Liver (tissue), 9 donors: ENCODE measurements around the gene ZFYVE28. TPM values are rescaled to one million over a fixed set of nuclear protein-coding genes. Genes with fewer than 3 reads are reported as not detected.

Source experiments
- DNase-seq: peaks from one replicate; pipeline ENCODE4 v3.0.0-alpha.2; 2017; ENCODE audit warnings: low spot score
- H3K27ac ChIP-seq, 2 donors: one replicate each; pipeline ENCODE4 v1.7.0; 2013; ENCODE audit warnings: inconsistent platforms in 2 of 2, low read length in 2 of 2, control low read depth in 1 of 2, low read depth in 1 of 2, mild to moderate bottlenecking in 1 of 2
- H3K27me3 ChIP-seq, 4 donors: one replicate each; pipeline versions ENCODE4 v1.6.1 to v1.7.0; 2013; ENCODE audit warnings: low read length in 3 of 4, inconsistent platforms in 1 of 4, mild to moderate bottlenecking in 1 of 4, moderate library complexity in 1 of 4; ENCODE audit not compliant: control insufficient read depth in 4 of 4, insufficient read depth in 4 of 4
- H3K36me3 ChIP-seq, 4 donors: one replicate each; pipeline versions ENCODE4 v1.6.1 to v1.7.0; 2013; ENCODE audit warnings: low read length in 3 of 4, mild to moderate bottlenecking in 3 of 4, low read depth in 1 of 4, moderate library complexity in 1 of 4; ENCODE audit not compliant: control insufficient read depth in 4 of 4, insufficient read depth in 3 of 4
- H3K4me1 ChIP-seq, 4 donors: one replicate each; pipeline versions ENCODE4 v1.6.1 to v1.7.0; 2013; ENCODE audit warnings: low read length in 3 of 4, mild to moderate bottlenecking in 3 of 4, moderate library complexity in 1 of 4; ENCODE audit not compliant: control insufficient read depth in 4 of 4, insufficient read depth in 4 of 4
- H3K4me3 ChIP-seq, 3 donors: one replicate each; pipeline versions ENCODE4 v1.6.1 to v1.7.0; 2013; ENCODE audit warnings: low read length in 3 of 3, control low read depth in 1 of 3, low read depth in 1 of 3, mild to moderate bottlenecking in 1 of 3
- H3K9ac ChIP-seq, 2 donors: one replicate each; pipeline ENCODE4 v1.7.0; 2013; ENCODE audit warnings: low read length in 2 of 2, mild to moderate bottlenecking in 2 of 2, moderate library complexity in 2 of 2, control low read depth in 1 of 2, low read depth in 1 of 2
- H3K9me3 ChIP-seq, 4 donors: one replicate each; pipeline versions ENCODE4 v1.6.1 to v1.7.0; 2013; ENCODE audit warnings: low read length in 3 of 4; ENCODE audit not compliant: control insufficient read depth in 4 of 4
- ATF3 ChIP-seq: IDR thresholded peaks from 2 replicates; pipeline ENCODE4 v1.6.1; 2016; ENCODE audit warnings: antibody characterized with exemption
- EGR1 ChIP-seq, 2 donors: IDR thresholded peaks; 2 replicates each; pipeline ENCODE4 v1.6.1; 2016 to 2018; ENCODE audit warnings: antibody characterized with exemption in 2 of 2, low read depth in 2 of 2
- FOXA1 ChIP-seq: IDR thresholded peaks from 2 replicates; pipeline ENCODE4 v1.6.1; 2016; ENCODE audit warnings: antibody characterized with exemption
- HNF4A ChIP-seq, 2 donors: conservative IDR thresholded peaks; 2 replicates each; pipeline ENCODE4 v1.6.1; 2016; ENCODE audit warnings: antibody characterized with exemption in 2 of 2, mild to moderate bottlenecking in 2 of 2
- HNF4G ChIP-seq: IDR thresholded peaks from 2 replicates; pipeline ENCODE4 v1.6.1; 2016; ENCODE audit warnings: antibody characterized with exemption
- JUND ChIP-seq, 2 donors: IDR thresholded peaks; 2 replicates each; pipeline ENCODE4 v1.6.1; 2016; ENCODE audit warnings: antibody characterized with exemption in 2 of 2
- NR2F2 ChIP-seq: IDR thresholded peaks from 2 replicates; pipeline ENCODE4 v1.6.1; 2016; ENCODE audit warnings: antibody characterized with exemption
- RAD21 ChIP-seq, 2 donors: IDR thresholded peaks; 2 replicates each; pipeline ENCODE4 v1.6.1; 2016; ENCODE audit warnings: antibody characterized with exemption in 2 of 2, mild to moderate bottlenecking in 2 of 2
- RXRA ChIP-seq, 2 donors: IDR thresholded peaks; 2 replicates each; pipeline ENCODE4 v1.6.1; 2017 to 2018; ENCODE audit warnings: antibody characterized with exemption in 2 of 2, mild to moderate bottlenecking in 1 of 2
- SP1 ChIP-seq: IDR thresholded peaks from 2 replicates; pipeline ENCODE4 v1.6.1; 2018; ENCODE audit warnings: antibody characterized with exemption, mild to moderate bottlenecking
- TAF1 ChIP-seq: conservative IDR thresholded peaks from 2 replicates; pipeline ENCODE4 v1.6.1; 2016; ENCODE audit warnings: antibody characterized with exemption, mild to moderate bottlenecking
- YY1 ChIP-seq: IDR thresholded peaks from 2 replicates; pipeline ENCODE4 v1.6.1; 2016; ENCODE audit warnings: antibody characterized with exemption, mild to moderate bottlenecking
- WGBS: extraction: QIAGEN DNeasy Blood & Tissue Kit; methylation state at CpG from one replicate; pipeline ENCODE4 v1.1.7; 2013; 5-methylcytosine and 5-hydroxymethylcytosine counted together
- polyA plus RNA-seq, 2 donors: library from polyadenylated mRNA; stranded (reverse) in 1 of 2; unstranded in 1 of 2; fragments of 200-250 nt in 1 of 2; fragments of >200 nt in 1 of 2; fragmentation: Nextera tagmentation in 1 of 2; extraction: Ambion mirVana in 1 of 2; gene quantifications; one replicate each; pipeline versions ENCODE4 v1.2.1 to v1.2.3, GENCODE V29; 2013 to 2015
- total RNA-seq, 2 donors: library from RNA; depleted of rRNA; stranded (reverse); fragments of >200 nt; gene quantifications; one replicate each; pipeline ENCODE4 v1.2.3, GENCODE V29; 2014
- TF ChIP-seq, protein P1 (sequence below): IDR thresholded peaks from 2 replicates; pipeline ENCODE4 v1.6.1; 2016; ENCODE audit warnings: antibody characterized with exemption
- TF ChIP-seq, protein P2 (sequence below): IDR thresholded peaks from 2 replicates; pipeline ENCODE4 v1.6.1; 2016; ENCODE audit warnings: antibody characterized with exemption
- TF ChIP-seq, protein P3 (sequence below): fragments of 150-350 bp; IDR thresholded peaks from 2 replicates; pipeline ENCODE4 v1.5.1; 2017; ENCODE audit warnings: improper control_type of control experiment, low read depth, low read length; ENCODE audit not compliant: missing input control
- donor health status: healthy.
- donor health status: healthy.
- donor health status: healthy.
- donor health status: healthy.
- donor health status: healthy.

Gene ZFYVE28
- total and polyA plus RNA-seq, 4 donors, result 2.0 to 6.1 (median 2.7) TPM

DNA sequence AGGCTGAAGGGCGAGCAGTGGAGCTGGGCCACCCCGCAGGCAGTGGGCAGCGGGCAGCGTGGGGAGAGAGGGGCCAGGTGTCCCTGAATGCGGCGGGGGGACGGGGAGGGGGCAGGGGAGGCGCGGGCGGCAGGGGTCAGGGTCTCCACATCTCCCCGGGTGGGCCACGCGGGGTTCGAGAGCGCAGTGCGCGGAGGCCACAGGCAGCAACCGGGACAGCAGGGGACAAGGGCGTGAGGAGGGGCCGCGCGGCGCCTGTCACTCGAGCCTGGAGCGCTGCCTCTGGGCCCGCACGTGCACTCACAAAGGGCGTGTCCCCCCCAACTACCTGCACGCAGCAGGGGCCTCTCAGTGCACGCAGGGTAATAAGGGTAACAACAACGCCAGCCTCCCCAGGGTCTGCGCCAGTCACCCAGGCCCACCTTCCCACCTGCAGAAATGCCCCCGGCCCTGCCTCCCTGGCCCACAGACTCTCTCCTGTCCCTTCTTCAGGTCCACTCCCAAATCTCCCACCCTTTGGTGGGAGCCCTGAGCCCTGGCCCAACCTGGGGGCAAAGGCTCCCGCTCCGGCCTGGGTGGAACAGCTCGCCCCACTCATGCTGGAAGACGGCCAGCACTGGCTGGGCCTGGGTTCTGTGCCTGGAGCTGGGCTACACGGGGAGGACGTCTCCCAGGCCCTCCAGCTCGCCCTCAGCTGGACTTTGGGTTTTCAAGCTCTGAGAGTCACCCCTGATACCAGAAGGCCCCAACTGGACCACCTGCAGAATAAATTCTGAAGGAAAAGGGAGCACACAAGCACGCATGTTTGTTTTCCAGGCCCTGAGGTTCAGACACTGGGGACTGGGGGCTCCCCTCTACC, 53.2 kb downstream of the ZFYVE28 start:
- peaks cover 14 to 26% (median 20%) of the 10 kb centered on the region in 4 donors for H3K4me1 ChIP-seq
- no peak overlapping the region for H3K9ac ChIP-seq
- H3K27me3 ChIP-seq, result no peaks in the 10 kb centered on the region
- no peaks in the 10 kb centered on the region for H3K36me3 ChIP-seq
- no peak for DNase-seq
- H3K4me3 ChIP-seq, result peak overlapping the region in 1 of 3 donors; percentile 44
- peaks cover 0 to 3% (median 0%) of the 10 kb centered on the region in 4 donors for H3K9me3 ChIP-seq
- no peak overlapping the region for H3K27ac ChIP-seq
- WGBS, result 72% methylated on average over 41 of the region's 41 CpGs
- TF ChIP-seq, protein P1, sequence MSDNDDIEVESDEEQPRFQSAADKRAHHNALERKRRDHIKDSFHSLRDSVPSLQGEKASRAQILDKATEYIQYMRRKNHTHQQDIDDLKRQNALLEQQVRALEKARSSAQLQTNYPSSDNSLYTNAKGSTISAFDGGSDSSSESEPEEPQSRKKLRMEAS, result no peak
- TF ChIP-seq, protein P2, sequence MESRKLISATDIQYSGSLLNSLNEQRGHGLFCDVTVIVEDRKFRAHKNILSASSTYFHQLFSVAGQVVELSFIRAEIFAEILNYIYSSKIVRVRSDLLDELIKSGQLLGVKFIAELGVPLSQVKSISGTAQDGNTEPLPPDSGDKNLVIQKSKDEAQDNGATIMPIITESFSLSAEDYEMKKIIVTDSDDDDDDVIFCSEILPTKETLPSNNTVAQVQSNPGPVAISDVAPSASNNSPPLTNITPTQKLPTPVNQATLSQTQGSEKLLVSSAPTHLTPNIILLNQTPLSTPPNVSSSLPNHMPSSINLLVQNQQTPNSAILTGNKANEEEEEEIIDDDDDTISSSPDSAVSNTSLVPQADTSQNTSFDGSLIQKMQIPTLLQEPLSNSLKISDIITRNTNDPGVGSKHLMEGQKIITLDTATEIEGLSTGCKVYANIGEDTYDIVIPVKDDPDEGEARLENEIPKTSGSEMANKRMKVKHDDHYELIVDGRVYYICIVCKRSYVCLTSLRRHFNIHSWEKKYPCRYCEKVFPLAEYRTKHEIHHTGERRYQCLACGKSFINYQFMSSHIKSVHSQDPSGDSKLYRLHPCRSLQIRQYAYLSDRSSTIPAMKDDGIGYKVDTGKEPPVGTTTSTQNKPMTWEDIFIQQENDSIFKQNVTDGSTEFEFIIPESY, result no peak
- TF ChIP-seq SP1, result no peak
- TF ChIP-seq HNF4G, result no peak
- no peak for TF ChIP-seq TAF1
- no peak for TF ChIP-seq JUND (IDR thresholded peaks at IDR 0.05)
- TF ChIP-seq RAD21 (IDR thresholded peaks at IDR 0.05), result no peak
- no peak for TF ChIP-seq FOXA1
- TF ChIP-seq, protein P3, sequence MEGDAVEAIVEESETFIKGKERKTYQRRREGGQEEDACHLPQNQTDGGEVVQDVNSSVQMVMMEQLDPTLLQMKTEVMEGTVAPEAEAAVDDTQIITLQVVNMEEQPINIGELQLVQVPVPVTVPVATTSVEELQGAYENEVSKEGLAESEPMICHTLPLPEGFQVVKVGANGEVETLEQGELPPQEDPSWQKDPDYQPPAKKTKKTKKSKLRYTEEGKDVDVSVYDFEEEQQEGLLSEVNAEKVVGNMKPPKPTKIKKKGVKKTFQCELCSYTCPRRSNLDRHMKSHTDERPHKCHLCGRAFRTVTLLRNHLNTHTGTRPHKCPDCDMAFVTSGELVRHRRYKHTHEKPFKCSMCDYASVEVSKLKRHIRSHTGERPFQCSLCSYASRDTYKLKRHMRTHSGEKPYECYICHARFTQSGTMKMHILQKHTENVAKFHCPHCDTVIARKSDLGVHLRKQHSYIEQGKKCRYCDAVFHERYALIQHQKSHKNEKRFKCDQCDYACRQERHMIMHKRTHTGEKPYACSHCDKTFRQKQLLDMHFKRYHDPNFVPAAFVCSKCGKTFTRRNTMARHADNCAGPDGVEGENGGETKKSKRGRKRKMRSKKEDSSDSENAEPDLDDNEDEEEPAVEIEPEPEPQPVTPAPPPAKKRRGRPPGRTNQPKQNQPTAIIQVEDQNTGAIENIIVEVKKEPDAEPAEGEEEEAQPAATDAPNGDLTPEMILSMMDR, result no peak
- no peak for TF ChIP-seq NR2F2
- no peak for TF ChIP-seq HNF4A (conservative IDR thresholded peaks at IDR 0.05)
- no peak for TF ChIP-seq ATF3
- TF ChIP-seq YY1, result no peak
- TF ChIP-seq RXRA (IDR thresholded peaks at IDR 0.05), result no peak
- no peak for TF ChIP-seq EGR1 (IDR thresholded peaks at IDR 0.05; ENCODE audit: low read depth in 2 of 2)

GRCh38 chr4:2364654-2365053, 53.8 kb downstream of the ZFYVE28 start:
- Histone ChIP-seq H3K9ac (no peak overlapping the region), H3K4me1 (peaks cover 14 to 26% (median 20%) of the 10 kb centered on the region in 4 donors), H3K4me3 (peak overlapping the region in 2 of 3 donors; percentile 44), H3K36me3 (no peaks in the 10 kb centered on the region), H3K9me3 (peaks cover 0 to 3% (median 0%) of the 10 kb centered on the region in 4 donors), H3K27ac (peak overlapping the region in 1 of 2 donors; percentile 68), H3K27me3 (no peaks in the 10 kb centered on the region)
- DNase-seq, result no peak
- WGBS, result 35% methylated on average over 47 of the region's 47 CpGs
- no peak for TF ChIP-seq HNF4A (conservative IDR thresholded peaks at IDR 0.05)
